Neural progenitor cell (in vitro differentiated cells): ENCODE data around the gene ETFA. TPM values are rescaled to one million over a fixed set of nuclear protein-coding genes. Genes with fewer than 3 reads are reported as not detected.

Experiments
- DNase-seq: peaks from one replicate; pipeline ENCODE4 v3.0.0-alpha.2; 2016; ENCODE audit warnings: low spot score
- H2AFZ ChIP-seq: fragments of 200-600 bp; sonication (generic); replicated peaks from 2 replicates; pipeline ENCODE4 v1.6.1; 2016; ENCODE audit warnings: antibody characterized with exemption
- H3F3A ChIP-seq: fragments of 200-600 bp; sonication (generic); 2 replicates; pipeline ENCODE4 v1.6.1; 2016; ENCODE audit warnings: antibody characterized with exemption, low read depth
- H3K27ac ChIP-seq: fragments of 200-600 bp; sonication (generic); 2 replicates; pipeline ENCODE4 v1.5.1; 2016; ENCODE audit warnings: mild to moderate bottlenecking
- H3K27me3 ChIP-seq: fragments of 200-600 bp; sonication (generic); 2 replicates; pipeline ENCODE4 v1.6.1; 2016; ENCODE audit warnings: mild to moderate bottlenecking, moderate library complexity
- H3K36me3 ChIP-seq: fragments of 200-600 bp; sonication (generic); 2 replicates; pipeline ENCODE4 v1.5.1; 2016
- H3K4me1 ChIP-seq: fragments of 200-600 bp; sonication (generic); 2 replicates; pipeline ENCODE4 v1.6.1; 2016; ENCODE audit warnings: mixed run types
- H3K4me2 ChIP-seq: fragments of 200-600 bp; sonication (generic); 2 replicates; pipeline ENCODE4 v1.6.1; 2016
- H3K4me3 ChIP-seq: fragments of 200-600 bp; sonication (generic); 2 replicates; pipeline ENCODE4 v1.5.1; 2016
- H3K79me2 ChIP-seq: fragments of 200-600 bp; sonication (generic); 2 replicates; pipeline ENCODE4 v1.6.1; 2016; ENCODE audit warnings: low read depth
- H3K9ac ChIP-seq: fragments of 200-600 bp; sonication (generic); 2 replicates; pipeline ENCODE4 v1.6.1; 2016
- H3K9me3 ChIP-seq: fragments of 200-600 bp; sonication (generic); 2 replicates; pipeline ENCODE4 v1.5.1; 2016; ENCODE audit warnings: low read depth
- H4K20me1 ChIP-seq: fragments of 200-600 bp; sonication (generic); 2 replicates; pipeline ENCODE4 v1.6.1; 2016; ENCODE audit warnings: low read depth
- H3K27ac Mint-ChIP-seq: 3 replicates; pipeline ENCODE4 v1.8.0; 2021; ENCODE audit warnings: mixed read lengths
- H3K27me3 Mint-ChIP-seq: 2 replicates; pipeline ENCODE4 v1.8.0; 2022; ENCODE audit warnings: low read depth, mild to moderate bottlenecking, inconsistent platforms, moderate library complexity, mixed read lengths; ENCODE audit not compliant: insufficient read depth
- H3K36me3 Mint-ChIP-seq: 3 replicates; pipeline ENCODE4 v1.8.0; 2021; ENCODE audit warnings: mixed read lengths
- H3K4me1 Mint-ChIP-seq: 3 replicates; pipeline ENCODE4 v1.8.0; 2021; ENCODE audit warnings: mixed read lengths
- H3K4me3 Mint-ChIP-seq: 3 replicates; pipeline ENCODE4 v1.8.0; 2021; ENCODE audit warnings: mild to moderate bottlenecking, moderate library complexity, mixed read lengths
- H3K9me3 Mint-ChIP-seq: 3 replicates; pipeline ENCODE4 v1.8.0; 2020; ENCODE audit warnings: mixed read lengths
- EZH2 ChIP-seq: fragments of 200-600 bp; sonication (generic); IDR thresholded peaks from 2 replicates; pipeline ENCODE4 v1.6.1; 2017; ENCODE audit warnings: antibody characterized with exemption, mild to moderate bottlenecking, moderate library complexity
- EZH2phosphoT487 ChIP-seq: fragments of 200-600 bp; sonication (generic); IDR thresholded peaks from 2 replicates; pipeline ENCODE4 v1.6.1; 2017; ENCODE audit warnings: antibody characterized with exemption
- total RNA-seq: library from RNA; depleted of rRNA; stranded (reverse); fragments of >200 nt; gene quantifications from 2 replicates; pipeline ENCODE4 v1.2.3, GENCODE V29; 2015; ENCODE audit warnings: low replicate concordance
- TF ChIP-seq, protein P1 (sequence below): fragments of 200-600 bp; sonication (generic); IDR thresholded peaks from 2 replicates; pipeline ENCODE4 v1.5.1; 2017; ENCODE audit warnings: antibody characterized with exemption, mild to moderate bottlenecking

The ETFA gene
- total RNA-seq, 1 donor from 2014 or later: 99.3 TPM

DNA sequence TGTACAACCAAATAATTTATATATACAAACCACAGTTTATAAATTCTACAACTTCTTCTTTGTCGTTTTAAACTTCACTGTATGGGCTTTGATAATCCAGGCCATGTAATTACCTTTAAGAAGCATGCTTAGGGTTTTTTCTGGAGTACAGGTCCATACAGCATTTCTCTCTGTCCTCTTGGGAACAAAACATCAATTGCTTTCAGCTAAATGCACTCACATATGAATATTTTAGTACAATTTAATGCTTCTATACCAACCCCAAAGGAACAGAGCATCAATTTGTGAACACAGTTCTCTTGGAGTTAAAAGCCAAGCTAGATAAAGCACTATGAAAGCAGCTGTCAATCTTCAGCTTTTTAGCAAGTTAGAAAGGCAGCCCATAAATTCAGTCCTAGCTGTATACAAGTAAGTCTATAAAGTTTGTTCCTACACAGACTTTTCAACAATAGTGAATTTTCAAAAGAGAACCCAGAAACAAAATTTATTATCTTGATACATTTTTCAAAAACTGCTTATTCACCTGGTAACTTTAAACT lies 66.1 kb downstream of the ETFA start:
- peaks cover 7% of the 10 kb centered on the region for H3K36me3 Mint-ChIP-seq
- H3K4me3 ChIP-seq: no peak overlapping the region
- H3K9me3 Mint-ChIP-seq: no peaks in the 10 kb centered on the region
- no peak overlapping the region for H2AFZ ChIP-seq
- no peaks in the 10 kb centered on the region for H3K27me3 ChIP-seq
- no peaks in the 10 kb centered on the region for H3K79me2 ChIP-seq
- H3K9ac ChIP-seq: no peak overlapping the region
- H3K4me1 Mint-ChIP-seq: peaks cover 2% of the 10 kb centered on the region
- H3K27ac Mint-ChIP-seq: no peak overlapping the region
- H3K4me3 Mint-ChIP-seq: no peak overlapping the region
- no peak for DNase-seq
- TF ChIP-seq EZH2 (no peak), EZH2phosphoT487 (no peak)
- TF ChIP-seq, protein P1, sequence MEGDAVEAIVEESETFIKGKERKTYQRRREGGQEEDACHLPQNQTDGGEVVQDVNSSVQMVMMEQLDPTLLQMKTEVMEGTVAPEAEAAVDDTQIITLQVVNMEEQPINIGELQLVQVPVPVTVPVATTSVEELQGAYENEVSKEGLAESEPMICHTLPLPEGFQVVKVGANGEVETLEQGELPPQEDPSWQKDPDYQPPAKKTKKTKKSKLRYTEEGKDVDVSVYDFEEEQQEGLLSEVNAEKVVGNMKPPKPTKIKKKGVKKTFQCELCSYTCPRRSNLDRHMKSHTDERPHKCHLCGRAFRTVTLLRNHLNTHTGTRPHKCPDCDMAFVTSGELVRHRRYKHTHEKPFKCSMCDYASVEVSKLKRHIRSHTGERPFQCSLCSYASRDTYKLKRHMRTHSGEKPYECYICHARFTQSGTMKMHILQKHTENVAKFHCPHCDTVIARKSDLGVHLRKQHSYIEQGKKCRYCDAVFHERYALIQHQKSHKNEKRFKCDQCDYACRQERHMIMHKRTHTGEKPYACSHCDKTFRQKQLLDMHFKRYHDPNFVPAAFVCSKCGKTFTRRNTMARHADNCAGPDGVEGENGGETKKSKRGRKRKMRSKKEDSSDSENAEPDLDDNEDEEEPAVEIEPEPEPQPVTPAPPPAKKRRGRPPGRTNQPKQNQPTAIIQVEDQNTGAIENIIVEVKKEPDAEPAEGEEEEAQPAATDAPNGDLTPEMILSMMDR: no peak
- no peaks in the 10 kb centered on the region for H4K20me1 ChIP-seq
- H3K9me3 ChIP-seq: no peaks in the 10 kb centered on the region
- H3K4me2 ChIP-seq: no peak overlapping the region
- H3K36me3 ChIP-seq: no peaks in the 10 kb centered on the region
- H3F3A ChIP-seq: no peaks in the 10 kb centered on the region
- H3K27ac ChIP-seq: no peak overlapping the region
- H3K4me1 ChIP-seq: no peaks in the 10 kb centered on the region
- H3K27me3 Mint-ChIP-seq: peaks cover 2% of the 10 kb centered on the region

DNA sequence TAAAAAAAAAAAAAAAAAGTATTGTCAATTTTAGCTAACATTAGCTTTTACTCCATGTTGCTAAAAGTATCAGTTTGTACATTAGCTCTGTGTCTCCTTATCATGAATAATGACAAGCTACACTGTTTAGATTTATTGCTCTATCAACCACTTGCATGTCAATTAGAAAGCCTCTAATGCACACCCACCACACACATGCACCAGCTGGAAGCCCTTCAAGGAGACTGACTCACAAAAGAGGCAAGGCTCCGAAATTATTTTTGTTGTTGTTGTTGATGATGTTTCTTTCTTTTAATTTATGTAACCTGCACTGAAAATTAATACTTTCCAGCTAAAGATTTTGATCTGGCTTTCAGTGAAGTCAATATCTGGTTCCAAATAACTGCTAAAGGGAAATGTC lies 71.5 kb downstream of the ETFA start:
- H3K36me3 Mint-ChIP-seq: peaks cover 5% of the 10 kb centered on the region
- no peaks in the 10 kb centered on the region for H3K9me3 ChIP-seq
- H3K27ac Mint-ChIP-seq: no peak overlapping the region
- no peaks in the 10 kb centered on the region for H3K36me3 ChIP-seq
- no peak for DNase-seq
- no peak overlapping the region for H3K27ac ChIP-seq
- no peaks in the 10 kb centered on the region for H3K27me3 ChIP-seq
- H3K4me1 Mint-ChIP-seq: peaks cover 7% of the 10 kb centered on the region
- H2AFZ ChIP-seq: no peak overlapping the region
- TF ChIP-seq, protein P1: no peak
- no peak for TF ChIP-seq EZH2phosphoT487
- TF ChIP-seq EZH2: no peak
- no peak overlapping the region for H3K4me2 ChIP-seq
- no peak overlapping the region for H3K9ac ChIP-seq
- no peaks in the 10 kb centered on the region for H3K9me3 Mint-ChIP-seq
- H3K4me3 Mint-ChIP-seq: no peak overlapping the region
- H3K4me1 ChIP-seq: peaks cover 6% of the 10 kb centered on the region
- peaks cover 2% of the 10 kb centered on the region for H3K27me3 Mint-ChIP-seq
- H3K79me2 ChIP-seq: no peaks in the 10 kb centered on the region
- no peak overlapping the region for H3K4me3 ChIP-seq
- peaks cover 7% of the 10 kb centered on the region for H3F3A ChIP-seq
- H4K20me1 ChIP-seq: peaks cover 8% of the 10 kb centered on the region

DNA sequence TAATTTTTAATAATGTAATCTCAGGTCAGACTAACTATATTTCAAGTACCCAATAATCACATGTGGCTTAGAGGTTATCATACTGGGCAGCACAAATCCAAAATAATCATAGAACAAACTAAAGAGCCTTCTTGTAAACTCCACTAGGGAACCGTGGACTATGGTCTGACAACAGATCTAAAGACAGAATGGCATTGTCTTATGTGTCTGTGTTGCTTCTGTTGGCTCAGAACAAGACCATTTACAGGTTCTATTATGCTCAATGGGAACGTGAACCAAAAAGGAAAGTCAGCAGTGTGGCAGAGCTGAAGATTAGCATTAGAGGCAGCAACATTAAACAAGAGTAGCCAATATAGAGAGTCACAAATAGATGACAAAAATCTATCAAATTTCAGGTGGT lies 74.9 kb downstream of the ETFA start:
- H3K4me2 ChIP-seq: no peak overlapping the region
- DNase-seq: no peak
- TF ChIP-seq, protein P1: no peak
- no peak for TF ChIP-seq EZH2phosphoT487
- TF ChIP-seq EZH2: no peak
- peaks cover 10% of the 10 kb centered on the region for H3K4me1 Mint-ChIP-seq
- no peaks in the 10 kb centered on the region for H3K79me2 ChIP-seq
- no peak overlapping the region for H3K27ac ChIP-seq
- peaks cover 18% of the 10 kb centered on the region for H3F3A ChIP-seq
- no peaks in the 10 kb centered on the region for H3K9me3 ChIP-seq
- H2AFZ ChIP-seq: no peak overlapping the region
- H3K9me3 Mint-ChIP-seq: no peaks in the 10 kb centered on the region
- H3K36me3 ChIP-seq: no peaks in the 10 kb centered on the region
- no peak overlapping the region for H3K9ac ChIP-seq
- H3K4me1 ChIP-seq: peaks cover 22% of the 10 kb centered on the region
- H3K27me3 Mint-ChIP-seq: peaks cover under 1% of the 10 kb centered on the region
- peaks cover 14% of the 10 kb centered on the region for H4K20me1 ChIP-seq
- no peaks in the 10 kb centered on the region for H3K36me3 Mint-ChIP-seq
- no peak overlapping the region for H3K4me3 ChIP-seq
- no peaks in the 10 kb centered on the region for H3K27me3 ChIP-seq
- H3K4me3 Mint-ChIP-seq: no peak overlapping the region
- H3K27ac Mint-ChIP-seq: no peak overlapping the region
